ENCODE measurements around the gene KRT7.

GRCh38 chr12:52224151-52224550, 8.9 kb upstream of the KRT7 start:
- TF ChIP-seq, protein P1, sequence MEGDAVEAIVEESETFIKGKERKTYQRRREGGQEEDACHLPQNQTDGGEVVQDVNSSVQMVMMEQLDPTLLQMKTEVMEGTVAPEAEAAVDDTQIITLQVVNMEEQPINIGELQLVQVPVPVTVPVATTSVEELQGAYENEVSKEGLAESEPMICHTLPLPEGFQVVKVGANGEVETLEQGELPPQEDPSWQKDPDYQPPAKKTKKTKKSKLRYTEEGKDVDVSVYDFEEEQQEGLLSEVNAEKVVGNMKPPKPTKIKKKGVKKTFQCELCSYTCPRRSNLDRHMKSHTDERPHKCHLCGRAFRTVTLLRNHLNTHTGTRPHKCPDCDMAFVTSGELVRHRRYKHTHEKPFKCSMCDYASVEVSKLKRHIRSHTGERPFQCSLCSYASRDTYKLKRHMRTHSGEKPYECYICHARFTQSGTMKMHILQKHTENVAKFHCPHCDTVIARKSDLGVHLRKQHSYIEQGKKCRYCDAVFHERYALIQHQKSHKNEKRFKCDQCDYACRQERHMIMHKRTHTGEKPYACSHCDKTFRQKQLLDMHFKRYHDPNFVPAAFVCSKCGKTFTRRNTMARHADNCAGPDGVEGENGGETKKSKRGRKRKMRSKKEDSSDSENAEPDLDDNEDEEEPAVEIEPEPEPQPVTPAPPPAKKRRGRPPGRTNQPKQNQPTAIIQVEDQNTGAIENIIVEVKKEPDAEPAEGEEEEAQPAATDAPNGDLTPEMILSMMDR (conservative IDR thresholded peaks at IDR 0.05), result no peak
- no peak for TF ChIP-seq EZH2 (IDR thresholded peaks at IDR 0.05; ENCODE audit: low read depth)
